IMR-90 (cell line): ENCODE measurements around the gene SH3D21. TPM values are rescaled to one million over a fixed set of nuclear protein-coding genes. Genes with fewer than 3 reads are reported as not detected.

ENCODE experiments used
- ATAC-seq: fragments of 200-7000 bp; cut with Tn5 transposase; 2 replicates; pipeline ENCODE4 v1.9.1; 2020; ENCODE audit warnings: low read depth, mild to moderate bottlenecking, moderate library complexity
- BruUV-seq: library from RNA; stranded (reverse); fragments of 400-500 nt; replicated peaks from 2 replicates; lab custom pipeline; 2021; lab: Mats Ljungman, UMichigan
- CTCF ChIA-PET: fragments of 300-600 bp; formaldehyde crosslinking; extraction: SDS; loops from one replicate; lab custom pipeline; 2021; ENCODE audit warnings: antibody characterized with exemption; lab: Yijun Ruan, JAX
- POLR2A ChIA-PET: fragments of 300-600 bp; sonication (Branson Sonifier 250); formaldehyde crosslinking; loops from one replicate; lab custom pipeline; 2022; ENCODE audit warnings: antibody characterized with exemption; ENCODE audit not compliant: unreplicated experiment; lab: Charles Lee
- DNase-seq: peaks from one replicate; pipeline ENCODE4 v3.0.0; 2013
- H2AFZ ChIP-seq: replicated peaks from 2 replicates; pipeline ENCODE3; 2013; ENCODE audit warnings: low read length, mild to moderate bottlenecking; ENCODE audit not compliant: poor library complexity
- H2AK5ac ChIP-seq: 2 replicates; pipeline ENCODE4 v1.6.1; 2013; ENCODE audit warnings: low read depth, low read length, inconsistent platforms
- H2AK9ac ChIP-seq: replicated peaks from 2 replicates; pipeline ENCODE3; 2013; ENCODE audit warnings: mild to moderate bottlenecking, low read depth, low read length, moderate library complexity; ENCODE audit not compliant: poor library complexity
- H2BK120ac ChIP-seq: 2 replicates; pipeline ENCODE4 v1.6.1; 2013; ENCODE audit warnings: low read depth, low read length, inconsistent platforms
- H2BK15ac ChIP-seq: 3 replicates; pipeline ENCODE4 v1.6.1; 2013; ENCODE audit warnings: low read depth, low read length, inconsistent platforms
- H2BK20ac ChIP-seq: 2 replicates; pipeline ENCODE4 v1.6.1; 2013; ENCODE audit warnings: low read depth, mild to moderate bottlenecking, inconsistent platforms, low read length, moderate library complexity
- H2BK5ac ChIP-seq: 2 replicates; pipeline ENCODE4 v1.6.1; 2013; ENCODE audit warnings: mild to moderate bottlenecking, low read depth, low read length, inconsistent platforms; ENCODE audit not compliant: poor library complexity, severe bottlenecking
- H3K14ac ChIP-seq: replicated peaks from 2 replicates; pipeline ENCODE4 v1.6.1; 2013; ENCODE audit warnings: low read depth, low read length, inconsistent platforms
- H3K18ac ChIP-seq: 2 replicates; pipeline ENCODE4 v1.6.1; 2013; ENCODE audit warnings: low read depth, low read length, control low read depth
- H3K23ac ChIP-seq: 2 replicates; pipeline ENCODE4 v1.6.1; 2013; ENCODE audit warnings: low read depth, low read length, inconsistent platforms
- H3K27ac ChIP-seq: 2 replicates; pipeline ENCODE4 v1.5.1; 2013; ENCODE audit warnings: mild to moderate bottlenecking, control low read depth, low read length; ENCODE audit not compliant: insufficient read depth
- H3K27me3 ChIP-seq: 2 replicates; pipeline ENCODE4 v1.6.1; 2013; ENCODE audit warnings: low read length; ENCODE audit not compliant: control insufficient read depth, insufficient read depth
- H3K36me3 ChIP-seq: 2 replicates; pipeline ENCODE4 v1.6.1; 2013; ENCODE audit warnings: low read length, mixed read lengths; ENCODE audit not compliant: control insufficient read depth, insufficient read depth
- H3K4ac ChIP-seq: 2 replicates; pipeline ENCODE4 v1.6.1; 2013; ENCODE audit warnings: low read depth, low read length, inconsistent platforms
- H3K4me1 ChIP-seq: 2 replicates; pipeline ENCODE4 v1.6.1; 2013; ENCODE audit warnings: low read length, mixed read lengths; ENCODE audit not compliant: control insufficient read depth, insufficient read depth
- H3K4me2 ChIP-seq: 2 replicates; pipeline ENCODE4 v1.6.1; 2013; ENCODE audit warnings: low read depth, mild to moderate bottlenecking, control low read depth, low read length, moderate library complexity
- H3K4me3 ChIP-seq: 2 replicates; pipeline ENCODE4 v1.5.1; 2013; ENCODE audit warnings: low read depth, mild to moderate bottlenecking, control low read depth, low read length, moderate library complexity; ENCODE audit not compliant: insufficient read depth
- H3K56ac ChIP-seq: 2 replicates; pipeline ENCODE4 v1.6.1; 2013; ENCODE audit warnings: low read length, inconsistent platforms; ENCODE audit not compliant: insufficient read depth; ENCODE audit errors: extremely low read depth
- H3K79me1 ChIP-seq, 2 experiments: 2 replicates each; pipeline ENCODE4 v1.6.1; 2013; ENCODE audit warnings: low read length in 2 of 2, inconsistent platforms in 1 of 2, low read depth in 1 of 2
- H3K9ac ChIP-seq: 2 replicates; pipeline ENCODE4 v1.6.1; 2013; ENCODE audit warnings: low read depth, low read length, control low read depth
- H3K9me1 ChIP-seq: 2 replicates; pipeline ENCODE4 v1.6.1; 2013; ENCODE audit warnings: low read length, inconsistent platforms; ENCODE audit not compliant: insufficient read depth
- H3K9me3 ChIP-seq: 2 replicates; pipeline ENCODE4 v1.6.1; 2013; ENCODE audit warnings: low read length; ENCODE audit not compliant: control insufficient read depth, insufficient read depth
- H4K20me1 ChIP-seq: 2 replicates; pipeline ENCODE4 v1.6.1; 2013; ENCODE audit warnings: low read length, inconsistent platforms; ENCODE audit not compliant: insufficient read depth
- H4K5ac ChIP-seq: 2 replicates; pipeline ENCODE4 v1.6.1; 2013; ENCODE audit warnings: mild to moderate bottlenecking, low read depth, low read length, control low read depth
- H4K8ac ChIP-seq, 2 experiments: 2 replicates each; pipeline ENCODE4 v1.6.1; 2013; ENCODE audit warnings: low read depth in 2 of 2, low read length in 2 of 2, control low read depth in 1 of 2, inconsistent platforms in 1 of 2
- H4K91ac ChIP-seq: 2 replicates; pipeline ENCODE4 v1.6.1; 2013; ENCODE audit warnings: low read depth, low read length, inconsistent platforms; ENCODE audit not compliant: insufficient read depth
- BHLHE40 ChIP-seq: fragments of 150-350 bp; IDR thresholded peaks from 2 replicates; pipeline ENCODE4 v1.6.1; 2016; ENCODE audit warnings: mild to moderate bottlenecking, low read depth, low read length
- CEBPB ChIP-seq: IDR thresholded peaks from 2 replicates; pipeline ENCODE4 v1.6.1; 2012; ENCODE audit warnings: low read depth, low read length, improper control_type of control experiment
- CHD1 ChIP-seq: IDR thresholded peaks from 2 replicates; pipeline ENCODE4 v1.6.1; 2012; ENCODE audit warnings: low read depth, low read length, improper control_type of control experiment
- CTCF ChIP-seq: conservative IDR thresholded peaks from 2 replicates; pipeline ENCODE4 v1.5.1; 2012; ENCODE audit warnings: mild to moderate bottlenecking, low read depth, low read length, improper control_type of control experiment
- ELK1 ChIP-seq: fragments of 150-350 bp; IDR thresholded peaks from 2 replicates; pipeline ENCODE4 v1.6.1; 2016; ENCODE audit warnings: low read depth, mild to moderate bottlenecking, low read length, moderate library complexity, borderline replicate concordance
- MAFK ChIP-seq: IDR thresholded peaks from 2 replicates; pipeline ENCODE4 v1.6.1; 2012; ENCODE audit warnings: low read depth, low read length, improper control_type of control experiment
- MXI1 ChIP-seq: IDR thresholded peaks from 2 replicates; pipeline ENCODE4 v1.6.1; 2012; ENCODE audit warnings: low read depth, mild to moderate bottlenecking, low read length, moderate library complexity, borderline replicate concordance
- POLR2A ChIP-seq: IDR thresholded peaks from 2 replicates; pipeline ENCODE4 v1.6.1; 2012; ENCODE audit warnings: mild to moderate bottlenecking, low read depth, low read length
- RCOR1 ChIP-seq: IDR thresholded peaks from 2 replicates; pipeline ENCODE4 v1.6.1; 2012; ENCODE audit warnings: mild to moderate bottlenecking, low read length, improper control_type of control experiment; ENCODE audit not compliant: insufficient replicate concordance
- RFX5 ChIP-seq: IDR thresholded peaks from 2 replicates; pipeline ENCODE4 v1.8.0; 2012; ENCODE audit warnings: low read depth, mild to moderate bottlenecking, low read length, moderate library complexity
- USF2 ChIP-seq: fragments of 150-350 bp; IDR thresholded peaks from 2 replicates; pipeline ENCODE4 v1.6.1; 2017; ENCODE audit warnings: mild to moderate bottlenecking, antibody characterized with exemption, low read length, low read depth
- WGBS, 2 experiments: methylation state at CpG; one replicate each; pipeline versions ENCODE4 v1.1.5 to v1.1.7; 2013; ENCODE audit warnings: missing lambda C conversion rate in 2 of 2; ENCODE audit not compliant: insufficient read length in 1 of 2; ENCODE audit errors: extremely low coverage in 2 of 2; 5-methylcytosine and 5-hydroxymethylcytosine counted together
- dilution Hi-C: fragments of 300-500 bp; cut with HindIII; formaldehyde crosslinking; loops from one replicate; pipeline ENCODE4 v1.14.3; 2018; ENCODE audit warnings: low sequenced_read_pairs; ENCODE audit not compliant: unreplicated experiment
- in situ Hi-C: fragments of 300-500 bp; cut with MboI; formaldehyde crosslinking; loops from 3 replicates; pipeline ENCODE4 v1.14.3; 2019; ENCODE audit warnings: low sequenced_read_pairs, inconsistent platforms, mixed read lengths
- intact Hi-C: fragments of 100-400 bp; cut with micrococcal nuclease; formaldehyde crosslinking; loops from 2 replicates; pipeline ENCODE4 v1.10.0; 2022
- polyA plus RNA-seq, 3 experiments: library from polyadenylated mRNA; depleted of rRNA; stranded (reverse); fragments of >200 nt; gene quantifications; 2 replicates each; pipeline ENCODE4 v1.2.3, GENCODE V29; 2012; ENCODE audit warnings: low replicate concordance in 1 of 3
- total RNA-seq: library from RNA; depleted of rRNA; stranded (reverse); fragments of >200 nt; gene quantifications from 2 replicates; pipeline ENCODE4 v1.2.3, GENCODE V29; 2012

Gene SH3D21
- total and polyA plus RNA-seq, 2 of the 4 experiments (the other 2 are of a cell fraction), result 1.8 to 11.9 TPM

GRCh38 chr1:36320767-36321118 lies 14.6 kb downstream of the SH3D21 start (continued):
- no peak for TF ChIP-seq ELK1

- WGBS, 2 experiments, result 0% methylated on average over 18 of the region's 59 CpGs; no CpG with 5 or more reads in 1 of the 2 experiments
- H3K36me3 ChIP-seq, result peaks cover 9% of the 10 kb centered on the region
- POLR2A ChIA-PET, result no interaction called here
- peak overlapping the region; percentile 87 for H3K4me2 ChIP-seq
- in situ Hi-C loops (no loop called here), intact Hi-C loops (loop anchor here (1.0 to 5.0 kb wide), 3 partner anchors 46 to 99 kb away; partner anchors contain the start of gene STK40), dilution Hi-C loops (no loop called here)
- H3K18ac ChIP-seq, result peak overlapping the region; percentile 70
- DNase-seq (peak; percentile 94), ATAC-seq (peak; percentile 58)
- peak overlapping the region; percentile 100 for H2AK5ac ChIP-seq
- peak overlapping the region; percentile 99 for H3K4ac ChIP-seq
- H4K8ac ChIP-seq, result peak overlapping the region; percentile 87 to 95
- H2AFZ ChIP-seq, result peak overlapping the region; percentile 86
- CTCF ChIA-PET, result no interaction called here
- peaks cover 0 to 55% of the 10 kb centered on the region in 2 experiments; a peak in 3 of 4 replicates for H3K79me1 ChIP-seq
- no peaks in the 10 kb centered on the region for H3K9me3 ChIP-seq
- peak overlapping the region; percentile 71 for H3K9ac ChIP-seq
- peak overlapping the region; percentile 76 for H4K91ac ChIP-seq
- peak overlapping the region; percentile 90 for H2BK120ac ChIP-seq
- H3K14ac ChIP-seq, result peak overlapping the region; percentile 97
- H2BK5ac ChIP-seq, result peak overlapping the region; percentile 91
- H3K27ac ChIP-seq, result peak overlapping the region; percentile 87
- H3K23ac ChIP-seq, result peak overlapping the region; percentile 98
- H3K27me3 ChIP-seq, result no peaks in the 10 kb centered on the region
- H2AK9ac ChIP-seq, result peak overlapping the region; percentile 99
- peaks cover 11% of the 10 kb centered on the region; the same call in 1 of the 2 replicates for H3K9me1 ChIP-seq
- no peak overlapping the region; the same call in 1 of the 2 replicates for H3K56ac ChIP-seq
- H3K4me3 ChIP-seq, result peak overlapping the region; percentile 24
- peaks cover 24% of the 10 kb centered on the region for H3K4me1 ChIP-seq
- BruUV-seq, result no TSS peak
- H4K20me1 ChIP-seq, result peaks cover 7% of the 10 kb centered on the region
- H2BK20ac ChIP-seq, result no peak overlapping the region; the same call in 1 of the 2 replicates
- peak overlapping the region; percentile 57 for H4K5ac ChIP-seq
- peak overlapping the region; percentile 91; the same call in 1 of the 3 replicates for H2BK15ac ChIP-seq
- TF ChIP-seq MAFK (no peak), POLR2A (no peak; the same call in none of the 2 replicates), RCOR1 (no peak), MXI1 (peak; percentile 63; the same call in 1 of the 2 replicates), CTCF (no peak), RFX5 (no peak), CHD1 (no peak), BHLHE40 (peak; percentile 91), CEBPB (no peak), USF2 (peak; percentile 28; the same call in 1 of the 2 replicates)
Observed at GRCh38 chr1:36321119-36321951, 15.2 kb downstream of the SH3D21 start.
